BE2C (cell line): Measurements from ENCODE around the gene KRTAP3-1.

Experiments
- DNase-seq: peaks from one replicate; pipeline ENCODE4 v3.0.0-alpha.2; 2020
- H3K27me3 ChIP-seq: fragments of 250-450 bp; sonication (Bioruptor Pico); 2 replicates; pipeline ENCODE4 v1.5.1; 2020; ENCODE audit warnings: mild to moderate bottlenecking
- H3K36me3 ChIP-seq: fragments of 250-450 bp; sonication (Bioruptor Pico); 2 replicates; pipeline ENCODE4 v1.5.1; 2020; ENCODE audit warnings: mild to moderate bottlenecking
- H3K4me1 ChIP-seq: fragments of 250-450 bp; sonication (Bioruptor Pico); 2 replicates; pipeline ENCODE4 v1.5.1; 2020
- H3K4me3 ChIP-seq: 2 replicates; pipeline ENCODE4 v1.5.1; 2011; ENCODE audit warnings: low read depth, low read length
- H3K9me3 ChIP-seq: fragments of 250-450 bp; sonication (Bioruptor Pico); 2 replicates; pipeline ENCODE4 v1.5.1; 2020
- CTCF ChIP-seq: IDR thresholded peaks from 2 replicates; pipeline ENCODE4 v1.5.1; 2012; ENCODE audit warnings: mild to moderate bottlenecking, low read depth, low read length

KRTAP3-1 gene

GRCh38 chr17:40974366-40974765, 34.6 kb downstream of the KRTAP3-1 start:
- no peaks in the 10 kb centered on the region for H3K4me1 ChIP-seq
- no peak overlapping the region for H3K4me3 ChIP-seq
- TF ChIP-seq CTCF: no peak
- DNase-seq: no peak
- peaks cover 26% of the 10 kb centered on the region for H3K27me3 ChIP-seq
- H3K9me3 ChIP-seq: no peaks in the 10 kb centered on the region
- no peaks in the 10 kb centered on the region for H3K36me3 ChIP-seq

GRCh38 chr17:40967582-40967981, 41.3 kb downstream of the KRTAP3-1 start:
- Histone ChIP-seq H3K4me3 (no peak overlapping the region), H3K9me3 (no peaks in the 10 kb centered on the region; the same call in 1 of the 2 replicates), H3K4me1 (no peaks in the 10 kb centered on the region), H3K36me3 (no peaks in the 10 kb centered on the region), H3K27me3 (peaks cover 17% of the 10 kb centered on the region)
- no peak for TF ChIP-seq CTCF
- DNase-seq: no peak

- peaks cover 15% of the 10 kb centered on the region for H3K27me3 ChIP-seq
- H3K4me1 ChIP-seq: no peaks in the 10 kb centered on the region
- no peak for DNase-seq
- no peaks in the 10 kb centered on the region; the same call in 1 of the 2 replicates for H3K9me3 ChIP-seq
- TF ChIP-seq CTCF: no peak
- H3K36me3 ChIP-seq: no peaks in the 10 kb centered on the region
- no peak within 1 kb of the TSS for H3K4me3 ChIP-seq
Observed at GRCh38 chr17:40966848-40967247, 42.1 kb downstream of the KRTAP3-1 start, which contains the start of gene KRT39. Gene KRT39 (minus strand): TSS chr17:40966948. CDS start chr17:40966856, 92 bp downstream.

GRCh38 chr17:40963838-40964237, 45.1 kb downstream of the KRTAP3-1 start:
- H3K4me3 ChIP-seq: no peak overlapping the region
- no peaks in the 10 kb centered on the region for H3K36me3 ChIP-seq
- H3K9me3 ChIP-seq: no peaks in the 10 kb centered on the region; the same call in 1 of the 2 replicates
- no peak for DNase-seq
- TF ChIP-seq CTCF: peak; percentile 80
- no peaks in the 10 kb centered on the region for H3K4me1 ChIP-seq
- H3K27me3 ChIP-seq: peaks cover 28% of the 10 kb centered on the region

GRCh38 chr17:40962059-40962561, 46.8 kb downstream of the KRTAP3-1 start:
- Histone ChIP-seq H3K4me1 (no peaks in the 10 kb centered on the region), H3K27me3 (peaks cover 36% of the 10 kb centered on the region), H3K4me3 (no peak overlapping the region), H3K36me3 (no peaks in the 10 kb centered on the region), H3K9me3 (no peaks in the 10 kb centered on the region; the same call in 1 of the 2 replicates)
- no peak for DNase-seq
- TF ChIP-seq CTCF: no peak

- no peak for TF ChIP-seq CTCF
Observed at GRCh38 chr17:40961591-40961990, 47.3 kb downstream of the KRTAP3-1 start.

More at GRCh38 chr17:40961591-40961990, 47.3 kb downstream of the KRTAP3-1 start:
- DNase-seq: no peak
- Histone ChIP-seq H3K27me3 (peaks cover 39% of the 10 kb centered on the region), H3K4me3 (no peak overlapping the region), H3K4me1 (no peaks in the 10 kb centered on the region), H3K36me3 (no peaks in the 10 kb centered on the region), H3K9me3 (no peaks in the 10 kb centered on the region; the same call in 1 of the 2 replicates)
